GM10266 (cell line): ENCODE data around the gene MTRR.

Source experiments
- DNase-seq: peaks from one replicate; pipeline ENCODE4 v3.0.0; 2012; ENCODE audit errors: extremely low spot score
- CTCF ChIP-seq: IDR thresholded peaks from 2 replicates; pipeline ENCODE4 v1.5.1; 2012; ENCODE audit warnings: mild to moderate bottlenecking, low read depth; ENCODE audit not compliant: control insufficient read depth, insufficient read depth; ENCODE audit errors: missing control alignments

Gene MTRR

GRCh38 chr5:7878381-7878873 is 9.5 kb downstream of the MTRR start:
- no peak for TF ChIP-seq CTCF
- peak; percentile 57 for DNase-seq

GRCh38 chr5:7881091-7881490 is 12.1 kb downstream of the MTRR start:
- TF ChIP-seq CTCF: no peak
- no peak for DNase-seq

- no peak for DNase-seq
- TF ChIP-seq CTCF: no peak
Observed at GRCh38 chr5:7881816-7882215, 12.9 kb downstream of the MTRR start.

GRCh38 chr5:7882926-7883325 is 14.0 kb downstream of the MTRR start:
- no peak for TF ChIP-seq CTCF
- DNase-seq: no peak

- no peak for TF ChIP-seq CTCF
- no peak for DNase-seq
Observed at GRCh38 chr5:7884491-7885267, 15.7 kb downstream of the MTRR start.

GRCh38 chr5:7886849-7887475 is 18.0 kb downstream of the MTRR start:
- peak; percentile 43 for TF ChIP-seq CTCF
- no peak for DNase-seq

- no peak for DNase-seq
- no peak for TF ChIP-seq CTCF
Observed at GRCh38 chr5:7888901-7889300, 20.0 kb downstream of the MTRR start.
